GM12891 (cell line): ENCODE results near the gene SMIM27.

ENCODE experiments used
- PAX5 ChIP-seq: IDR thresholded peaks from 2 replicates; pipeline ENCODE4 v1.6.1; 2011; ENCODE audit warnings: low read length, moderate library complexity, mild to moderate bottlenecking; ENCODE audit not compliant: insufficient read depth, severe bottlenecking
- POLR2A ChIP-seq: IDR thresholded peaks from 2 replicates; pipeline ENCODE4 v1.6.1; 2011; ENCODE audit warnings: low read depth, low read length, control low read depth
- POLR2AphosphoS5 ChIP-seq: IDR thresholded peaks from 2 replicates; pipeline ENCODE4 v1.6.1; 2011; ENCODE audit warnings: low read depth, low read length, control low read depth
- SPI1 ChIP-seq: IDR thresholded peaks from 2 replicates; pipeline ENCODE4 v1.6.1; 2011; ENCODE audit warnings: low read depth, low read length, control low read depth
- TAF1 ChIP-seq: IDR thresholded peaks from 2 replicates; pipeline ENCODE4 v1.6.1; 2011; ENCODE audit warnings: low read depth, low read length, control low read depth

GRCh38 chr9:32525709-32526030 is 26.5 kb upstream of the SMIM27 start:
- TF ChIP-seq TAF1 (no peak), POLR2AphosphoS5 (no peak), POLR2A (no peak), SPI1 (no peak), PAX5 (no peak)
